Endothelial cell of umbilical vein (primary cell): ENCODE data around the gene TIPARP. TPM values are rescaled to one million over a fixed set of nuclear protein-coding genes. Genes with fewer than 3 reads are reported as not detected.

Source experiments
- BruUV-seq: library from RNA; stranded (reverse); fragments of 400-500 nt; replicated peaks from 2 replicates; lab custom pipeline; 2021; lab: Mats Ljungman, UMichigan
- CTCF ChIA-PET: fragments of 300-600, 350-600 bp; sonication (Branson Sonifier 250); formaldehyde crosslinking; loops from one replicate; lab custom pipeline; 2021; ENCODE audit warnings: antibody characterized with exemption, inconsistent platforms; lab: Charles Lee
- POLR2A ChIA-PET: fragments of 300-600, 350-600 bp; sonication (Branson Sonifier 250); formaldehyde crosslinking; loops from one replicate; lab custom pipeline; 2021; ENCODE audit warnings: antibody characterized with exemption, inconsistent platforms; lab: Charles Lee
- DNase-seq: peaks from one replicate; pipeline ENCODE4 v3.0.0-alpha.2; 2011; ENCODE audit warnings: low read depth, low spot score
- FAIRE-seq: peaks from 2 replicates; lab custom pipeline; 2011; peaks lifted over from hg19 to GRCh38; lab: Jason Lieb, UNC
- H2AFZ ChIP-seq: 2 replicates; pipeline ENCODE4 v1.6.0; 2012; ENCODE audit warnings: low read depth, low read length, control low read depth, inconsistent platforms
- H3K27ac ChIP-seq: 2 replicates; pipeline ENCODE4 v1.5.1; 2011; ENCODE audit warnings: low read depth, mild to moderate bottlenecking, control low read depth, low read length, moderate library complexity; ENCODE audit not compliant: insufficient read depth
- H3K27me3 ChIP-seq, 2 experiments: 2 replicates each; pipeline versions ENCODE4 v1.6.0 to v1.6.1; 2011; ENCODE audit warnings: low read length in 2 of 2, mixed read lengths in 1 of 2; ENCODE audit not compliant: control insufficient read depth in 2 of 2, insufficient read depth in 2 of 2
- H3K36me3 ChIP-seq, 2 experiments: 2 replicates in 1 of 2; 3 replicates in 1 of 2; pipeline ENCODE4 v1.5.1; 2011; ENCODE audit warnings: low read length in 2 of 2, mild to moderate bottlenecking in 1 of 2, moderate library complexity in 1 of 2; ENCODE audit not compliant: control insufficient read depth in 2 of 2, insufficient read depth in 2 of 2; ENCODE audit errors: extremely low read depth in 1 of 2
- H3K4me1 ChIP-seq: 3 replicates; pipeline ENCODE4 v1.5.1; 2011; ENCODE audit warnings: mild to moderate bottlenecking, low read length; ENCODE audit not compliant: control insufficient read depth, insufficient read depth; ENCODE audit errors: extremely low read depth
- H3K4me2 ChIP-seq: 2 replicates; pipeline ENCODE4 v1.6.1; 2011; ENCODE audit warnings: low read length, control low read depth, mixed read lengths; ENCODE audit not compliant: insufficient read depth
- H3K4me3 ChIP-seq, 3 experiments: fragments of 200-600 bp in 1 of 3; sonication (generic), shearing (Covaris generic) in 1 of 3; replicated peaks in 1 of 3; 2 replicates each; pipeline ENCODE4 v1.5.1; 2011 to 2016; ENCODE audit warnings: control low read depth in 3 of 3, low read length in 3 of 3, mild to moderate bottlenecking in 2 of 3, inconsistent platforms in 1 of 3, low read depth in 1 of 3, moderate library complexity in 1 of 3; ENCODE audit not compliant: insufficient read depth in 1 of 3
- H3K79me2 ChIP-seq: 2 replicates; pipeline ENCODE4 v1.6.0; 2012; ENCODE audit warnings: low read length, inconsistent platforms; ENCODE audit not compliant: control insufficient read depth, insufficient read depth
- H3K9ac ChIP-seq: replicated peaks from 2 replicates; pipeline ENCODE3; 2011; ENCODE audit warnings: low read length, control low read depth; ENCODE audit not compliant: insufficient read depth; ENCODE audit errors: extremely low read depth
- H3K9me1 ChIP-seq: replicated peaks from 3 replicates; pipeline ENCODE4 v1.6.0; 2011; ENCODE audit warnings: mild to moderate bottlenecking, low read length; ENCODE audit not compliant: control insufficient read depth, insufficient read depth; ENCODE audit errors: extremely low read depth
- H3K9me3 ChIP-seq: replicated peaks from 2 replicates; pipeline ENCODE4 v1.5.1; 2012; ENCODE audit warnings: low read length, inconsistent platforms; ENCODE audit not compliant: control insufficient read depth, insufficient read depth
- H4K20me1 ChIP-seq: replicated peaks from 2 replicates; pipeline ENCODE3; 2011; ENCODE audit warnings: mild to moderate bottlenecking, low read length; ENCODE audit not compliant: control insufficient read depth, insufficient read depth; ENCODE audit errors: extremely low read depth
- EZH2 ChIP-seq: IDR thresholded peaks from 2 replicates; pipeline ENCODE4 v1.6.1; 2012; ENCODE audit warnings: borderline replicate concordance, low read depth, mild to moderate bottlenecking, moderate library complexity, low read length, inconsistent platforms; ENCODE audit not compliant: severe bottlenecking
- GATA2 ChIP-seq: IDR thresholded peaks from 2 replicates; pipeline ENCODE4 v1.7.0; 2011; ENCODE audit warnings: low read depth, mild to moderate bottlenecking, moderate library complexity, mixed read lengths, low read length; ENCODE audit not compliant: insufficient read length, insufficient read depth
- POLR2AphosphoS5 ChIP-seq: IDR thresholded peaks from 2 replicates; pipeline ENCODE4 v1.6.1; 2012; ENCODE audit warnings: low read depth, mild to moderate bottlenecking, control low read depth, low read length, moderate library complexity; ENCODE audit not compliant: insufficient read depth
- dilution Hi-C: fragments of 300-500 bp; cut with MboI; formaldehyde crosslinking; loops from one replicate; pipeline ENCODE4 v1.15.0; 2019; ENCODE audit warnings: low sequenced_read_pairs; ENCODE audit not compliant: extremely low pct_ligation_motif_present
- intact Hi-C: fragments of 100-400 bp; cut with micrococcal nuclease; formaldehyde crosslinking; loops from one replicate; pipeline ENCODE4 v1.10.0; 2022
- polyA plus RNA-seq, 4 experiments: library from polyadenylated mRNA; depleted of rRNA in 3 of 4; stranded (reverse) in 3 of 4; unstranded in 1 of 4; fragments of >200 nt; gene quantifications; 2 replicates each; pipeline versions ENCODE4 v1.2.1 to v1.2.3, GENCODE V29; 2011 to 2012; ENCODE audit warnings: missing spikeins in 1 of 4
- total RNA-seq: library from RNA; stranded (reverse); gene quantifications from 2 replicates; pipeline ENCODE4 v1.2.3, GENCODE V29; 2021
- TF ChIP-seq, protein P1 (sequence below): IDR thresholded peaks from 2 replicates; pipeline ENCODE4 v1.6.1; 2011; ENCODE audit not compliant: insufficient read depth, insufficient read length

Gene TIPARP
- total and polyA plus RNA-seq, 2 donors (not counting 3 experiments of a cell fraction or from before 2014, with no cell fraction given), result 9.1 to 21.2 TPM

DNA sequence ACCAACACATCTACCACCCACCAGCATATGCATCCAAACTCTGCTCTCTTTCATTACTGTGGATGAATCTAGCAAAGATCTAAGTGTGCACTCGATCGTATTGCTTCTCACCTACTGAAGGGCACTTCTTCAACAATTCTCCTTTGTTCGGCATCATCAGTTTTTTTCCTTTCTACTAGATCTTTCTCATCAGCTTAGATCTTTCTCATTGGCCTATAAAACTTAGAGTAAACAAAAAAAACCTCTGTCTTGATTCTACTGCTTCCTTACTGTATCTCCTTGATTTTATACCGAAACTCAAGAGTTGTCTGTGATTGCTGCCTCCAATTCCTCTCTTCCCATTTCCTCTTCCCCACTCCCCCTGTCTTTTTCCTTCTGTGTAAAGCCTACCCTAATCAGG lies 36.1 kb upstream of the TIPARP start:
- DNase-seq (no peak), FAIRE-seq (no peak)
- Histone ChIP-seq H2AFZ (no peak overlapping the region), H4K20me1 (no peaks in the 10 kb centered on the region), H3K36me3 (no peaks in the 10 kb centered on the region), H3K27me3 (peaks cover 0 to 6% of the 10 kb centered on the region in 2 experiments), H3K9ac (no peak overlapping the region), H3K9me3 (no peaks in the 10 kb centered on the region), H3K4me3 (no peak overlapping the region), H3K4me2 (no peak overlapping the region), H3K9me1 (no peaks in the 10 kb centered on the region), H3K4me1 (no peaks in the 10 kb centered on the region), H3K79me2 (no peaks in the 10 kb centered on the region), H3K27ac (no peak overlapping the region)
- dilution Hi-C loops, result no loop called here
- BruUV-seq, result no TSS peak
- TF ChIP-seq, protein P1, sequence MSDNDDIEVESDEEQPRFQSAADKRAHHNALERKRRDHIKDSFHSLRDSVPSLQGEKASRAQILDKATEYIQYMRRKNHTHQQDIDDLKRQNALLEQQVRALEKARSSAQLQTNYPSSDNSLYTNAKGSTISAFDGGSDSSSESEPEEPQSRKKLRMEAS, result no peak
- TF ChIP-seq GATA2 (no peak), EZH2 (no peak)
- intact Hi-C loops, result no loop called here
- ChIA-PET POLR2A (no interaction called here), CTCF (interaction anchor here (1.0 kb wide), 1 partner anchor 10 kb away, joined by 3 read pairs; no protein-coding TSS in a partner anchor)

GRCh38 chr3:156639414-156640023 lies 34.9 kb upstream of the TIPARP start:
- no peak for DNase-seq
- no peak overlapping the region for H3K9ac ChIP-seq
- dilution Hi-C loops (no loop called here), intact Hi-C loops (no loop called here)
- no peaks in the 10 kb centered on the region for H4K20me1 ChIP-seq
- H2AFZ ChIP-seq, result no peak overlapping the region
- no peaks in the 10 kb centered on the region for H3K79me2 ChIP-seq
- H3K27ac ChIP-seq, result no peak overlapping the region
- H3K4me2 ChIP-seq, result no peak overlapping the region
- ChIA-PET POLR2A (no interaction called here), CTCF (interaction anchor here (1.0 kb wide), 1 partner anchor 9 kb away, joined by 3 read pairs; no protein-coding TSS in a partner anchor)
- no peak for FAIRE-seq
- no peaks in the 10 kb centered on the region for H3K36me3 ChIP-seq
- no peaks in the 10 kb centered on the region for H3K9me3 ChIP-seq
- TF ChIP-seq POLR2AphosphoS5, result no peak
- no peaks in the 10 kb centered on the region for H3K4me1 ChIP-seq
- no TSS peak for BruUV-seq
- H3K27me3 ChIP-seq, result peaks cover 0 to 6% of the 10 kb centered on the region in 2 experiments
- H3K4me3 ChIP-seq, result no peak overlapping the region
- H3K9me1 ChIP-seq, result no peaks in the 10 kb centered on the region
